Upper lobe of left lung (tissue), 4 donors: ENCODE data around the gene RSRC1.

Source experiments
- EP300 ChIP-seq, 4 donors: sonication (generic); formaldehyde crosslinking; IDR thresholded peaks; one replicate each; pipeline ENCODE4 v1.5.1; 2017; ENCODE audit warnings: antibody characterized with exemption in 4 of 4, control low read depth in 2 of 4
- POLR2A ChIP-seq, 4 donors: fragments of 450-650 bp; IDR thresholded peaks; one replicate each; pipeline ENCODE4 v1.5.1; 2016 to 2017; ENCODE audit warnings: antibody characterized with exemption in 4 of 4, mild to moderate bottlenecking in 2 of 4
- POLR2AphosphoS5 ChIP-seq, 2 donors: sonication (generic); formaldehyde crosslinking; IDR thresholded peaks; one replicate each; pipeline ENCODE4 v1.5.1; 2017; ENCODE audit warnings: antibody characterized with exemption in 2 of 2
- TF ChIP-seq, protein P1 (sequence below), 6 experiments: fragments of 450-650 bp in 4 of 6; fragments of 200-600 bp in 2 of 6; sonication (generic) in 2 of 6; IDR thresholded peaks; one replicate each; pipeline ENCODE4 v1.5.1; 2016 to 2019; ENCODE audit warnings: antibody characterized with exemption in 6 of 6

DNA sequence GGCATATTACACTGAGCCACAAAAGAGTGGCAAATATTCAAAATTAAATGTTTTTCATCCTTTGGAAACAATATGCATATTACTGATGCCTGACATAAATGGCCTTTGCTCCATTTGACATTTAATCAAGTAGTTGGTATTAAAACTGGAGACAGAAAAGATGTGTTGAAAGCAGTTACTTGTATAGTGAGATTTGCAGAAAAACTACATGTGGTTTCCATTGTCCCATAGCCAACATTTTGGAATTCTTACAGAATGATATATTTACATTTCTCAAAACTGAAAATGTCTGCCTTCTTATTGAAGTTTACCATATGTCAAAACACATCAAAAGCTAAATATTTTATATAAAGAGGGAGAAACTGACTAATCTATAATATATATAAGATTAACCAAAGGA lies 25.2 kb upstream of the RSRC1 start:
- TF ChIP-seq, protein P1, sequence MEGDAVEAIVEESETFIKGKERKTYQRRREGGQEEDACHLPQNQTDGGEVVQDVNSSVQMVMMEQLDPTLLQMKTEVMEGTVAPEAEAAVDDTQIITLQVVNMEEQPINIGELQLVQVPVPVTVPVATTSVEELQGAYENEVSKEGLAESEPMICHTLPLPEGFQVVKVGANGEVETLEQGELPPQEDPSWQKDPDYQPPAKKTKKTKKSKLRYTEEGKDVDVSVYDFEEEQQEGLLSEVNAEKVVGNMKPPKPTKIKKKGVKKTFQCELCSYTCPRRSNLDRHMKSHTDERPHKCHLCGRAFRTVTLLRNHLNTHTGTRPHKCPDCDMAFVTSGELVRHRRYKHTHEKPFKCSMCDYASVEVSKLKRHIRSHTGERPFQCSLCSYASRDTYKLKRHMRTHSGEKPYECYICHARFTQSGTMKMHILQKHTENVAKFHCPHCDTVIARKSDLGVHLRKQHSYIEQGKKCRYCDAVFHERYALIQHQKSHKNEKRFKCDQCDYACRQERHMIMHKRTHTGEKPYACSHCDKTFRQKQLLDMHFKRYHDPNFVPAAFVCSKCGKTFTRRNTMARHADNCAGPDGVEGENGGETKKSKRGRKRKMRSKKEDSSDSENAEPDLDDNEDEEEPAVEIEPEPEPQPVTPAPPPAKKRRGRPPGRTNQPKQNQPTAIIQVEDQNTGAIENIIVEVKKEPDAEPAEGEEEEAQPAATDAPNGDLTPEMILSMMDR (IDR thresholded peaks at IDR 0.05): no peak
- TF ChIP-seq EP300 (IDR thresholded peaks at IDR 0.05) (no peak), POLR2A (IDR thresholded peaks at IDR 0.05) (no peak), POLR2AphosphoS5 (IDR thresholded peaks at IDR 0.05) (no peak)
